Panc1 (cell line): ENCODE measurements around the gene TBXAS1. TPM values are rescaled to one million over a fixed set of nuclear protein-coding genes. Genes with fewer than 3 reads are reported as not detected.
"Not testable (repeated sequence)": the region's sequence is repeated elsewhere in the genome, so short reads cannot be mapped to it uniquely, and the experiment has no call there.

ENCODE experiments used
- ATAC-seq: fragments of 200-7000 bp; cut with Tn5 transposase; 2 replicates; pipeline ENCODE4 v1.9.1; 2020; ENCODE audit warnings: mild to moderate bottlenecking, moderate library complexity
- BruUV-seq: library from RNA; stranded (reverse); fragments of 400-500 nt; replicated peaks from 2 replicates; lab custom pipeline; 2021; lab: Mats Ljungman, UMichigan
- CTCF ChIA-PET: fragments of 300-600 bp; sonication (Branson Sonifier 250); formaldehyde crosslinking; loops from one replicate; lab custom pipeline; 2022; ENCODE audit warnings: antibody characterized with exemption; lab: Charles Lee
- POLR2A ChIA-PET: fragments of 300-600 bp; sonication (Branson Sonifier 250); formaldehyde crosslinking; loops from one replicate; lab custom pipeline; 2022; ENCODE audit warnings: antibody characterized with exemption; lab: Charles Lee
- DNase-seq: peaks from one replicate; pipeline ENCODE4 v3.0.0-alpha.2; 2010; ENCODE audit warnings: low read depth, low spot score
- H3K27ac ChIP-seq: 2 replicates; pipeline ENCODE4 v1.5.1; 2011; ENCODE audit warnings: mild to moderate bottlenecking, low read length, inconsistent platforms
- H3K27me3 ChIP-seq: fragments of 200-500 bp; sonication (Bioruptor generic); 2 replicates; pipeline ENCODE4 v1.6.0; 2014; ENCODE audit warnings: low read length, inconsistent platforms; ENCODE audit not compliant: control insufficient read depth, insufficient read depth
- H3K36me3 ChIP-seq: fragments of 200-500 bp; sonication (Bioruptor generic); 2 replicates; pipeline ENCODE4 v1.5.1; 2014; ENCODE audit warnings: inconsistent platforms, mild to moderate bottlenecking, low read length, moderate library complexity; ENCODE audit not compliant: control insufficient read depth, insufficient read depth
- H3K4me1 ChIP-seq: 2 replicates; pipeline ENCODE4 v1.5.1; 2011; ENCODE audit warnings: inconsistent platforms, mild to moderate bottlenecking, low read length, moderate library complexity; ENCODE audit not compliant: control insufficient read depth, insufficient read depth
- H3K4me3 ChIP-seq, 2 experiments: 2 replicates each; pipeline ENCODE4 v1.5.1; 2011 to 2012; ENCODE audit warnings: low read depth in 2 of 2, low read length in 2 of 2, mild to moderate bottlenecking in 2 of 2, inconsistent platforms in 1 of 2, moderate library complexity in 1 of 2
- H3K9me3 ChIP-seq: fragments of 200-500 bp; sonication (Bioruptor generic); 2 replicates; pipeline ENCODE4 v1.5.1; 2014; ENCODE audit warnings: low read depth, mild to moderate bottlenecking, inconsistent platforms, low read length, moderate library complexity; ENCODE audit not compliant: control insufficient read depth, insufficient read depth
- POLR2AphosphoS5 ChIP-seq: IDR thresholded peaks from 2 replicates; pipeline ENCODE4 v1.6.1; 2012; ENCODE audit warnings: mild to moderate bottlenecking, low read depth, low read length, moderate library complexity
- SIN3A ChIP-seq: IDR thresholded peaks from 2 replicates; pipeline ENCODE4 v1.6.1; 2012; ENCODE audit warnings: low read depth, mild to moderate bottlenecking, low read length, moderate library complexity, borderline replicate concordance; ENCODE audit not compliant: insufficient read depth
- TCF7L2 ChIP-seq: IDR thresholded peaks from 2 replicates; pipeline ENCODE4 v1.6.1; 2011; ENCODE audit warnings: mild to moderate bottlenecking, low read depth, low read length, inconsistent platforms
- in situ Hi-C: cut with HindIII; loops from 2 replicates; pipeline ENCODE4 v1.10.0; 2016; ENCODE audit warnings: low sequenced_read_pairs, low pct_unique_long_range_greater_than_20kb
- intact Hi-C: fragments of 100-400 bp; cut with micrococcal nuclease; formaldehyde crosslinking; loops from one replicate; pipeline ENCODE4 v1.10.0; 2022; ENCODE audit not compliant: unreplicated experiment
- total RNA-seq: library from RNA; stranded (reverse); gene quantifications from one replicate; pipeline ENCODE4 v1.2.1, GENCODE V29; 2021; ENCODE audit not compliant: unreplicated experiment
- TF ChIP-seq, protein P1 (sequence below): fragments of 450-650 bp; IDR thresholded peaks from 2 replicates; pipeline ENCODE4 v1.5.1; 2017; ENCODE audit warnings: mild to moderate bottlenecking
- TF ChIP-seq, protein P2 (sequence below), 2 experiments: IDR thresholded peaks; 2 replicates each; pipeline ENCODE4 v1.6.1; 2011 to 2012; ENCODE audit warnings: low read depth in 2 of 2, control low read depth in 1 of 2, low read length in 1 of 2, mild to moderate bottlenecking in 1 of 2, moderate library complexity in 1 of 2; ENCODE audit not compliant: insufficient read depth in 1 of 2

TBXAS1 gene
- total RNA-seq, 1 experiment from 2014 or later, result 4.4 TPM

- ChIA-PET POLR2A (no interaction called here), CTCF (no interaction called here)
- H3K27ac ChIP-seq, result no peak overlapping the region
- BruUV-seq, result no TSS peak
- TF ChIP-seq TCF7L2, result no peak
- TF ChIP-seq POLR2AphosphoS5, result no peak
- TF ChIP-seq, protein P1, sequence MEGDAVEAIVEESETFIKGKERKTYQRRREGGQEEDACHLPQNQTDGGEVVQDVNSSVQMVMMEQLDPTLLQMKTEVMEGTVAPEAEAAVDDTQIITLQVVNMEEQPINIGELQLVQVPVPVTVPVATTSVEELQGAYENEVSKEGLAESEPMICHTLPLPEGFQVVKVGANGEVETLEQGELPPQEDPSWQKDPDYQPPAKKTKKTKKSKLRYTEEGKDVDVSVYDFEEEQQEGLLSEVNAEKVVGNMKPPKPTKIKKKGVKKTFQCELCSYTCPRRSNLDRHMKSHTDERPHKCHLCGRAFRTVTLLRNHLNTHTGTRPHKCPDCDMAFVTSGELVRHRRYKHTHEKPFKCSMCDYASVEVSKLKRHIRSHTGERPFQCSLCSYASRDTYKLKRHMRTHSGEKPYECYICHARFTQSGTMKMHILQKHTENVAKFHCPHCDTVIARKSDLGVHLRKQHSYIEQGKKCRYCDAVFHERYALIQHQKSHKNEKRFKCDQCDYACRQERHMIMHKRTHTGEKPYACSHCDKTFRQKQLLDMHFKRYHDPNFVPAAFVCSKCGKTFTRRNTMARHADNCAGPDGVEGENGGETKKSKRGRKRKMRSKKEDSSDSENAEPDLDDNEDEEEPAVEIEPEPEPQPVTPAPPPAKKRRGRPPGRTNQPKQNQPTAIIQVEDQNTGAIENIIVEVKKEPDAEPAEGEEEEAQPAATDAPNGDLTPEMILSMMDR, result no peak
- TF ChIP-seq, protein P2, sequence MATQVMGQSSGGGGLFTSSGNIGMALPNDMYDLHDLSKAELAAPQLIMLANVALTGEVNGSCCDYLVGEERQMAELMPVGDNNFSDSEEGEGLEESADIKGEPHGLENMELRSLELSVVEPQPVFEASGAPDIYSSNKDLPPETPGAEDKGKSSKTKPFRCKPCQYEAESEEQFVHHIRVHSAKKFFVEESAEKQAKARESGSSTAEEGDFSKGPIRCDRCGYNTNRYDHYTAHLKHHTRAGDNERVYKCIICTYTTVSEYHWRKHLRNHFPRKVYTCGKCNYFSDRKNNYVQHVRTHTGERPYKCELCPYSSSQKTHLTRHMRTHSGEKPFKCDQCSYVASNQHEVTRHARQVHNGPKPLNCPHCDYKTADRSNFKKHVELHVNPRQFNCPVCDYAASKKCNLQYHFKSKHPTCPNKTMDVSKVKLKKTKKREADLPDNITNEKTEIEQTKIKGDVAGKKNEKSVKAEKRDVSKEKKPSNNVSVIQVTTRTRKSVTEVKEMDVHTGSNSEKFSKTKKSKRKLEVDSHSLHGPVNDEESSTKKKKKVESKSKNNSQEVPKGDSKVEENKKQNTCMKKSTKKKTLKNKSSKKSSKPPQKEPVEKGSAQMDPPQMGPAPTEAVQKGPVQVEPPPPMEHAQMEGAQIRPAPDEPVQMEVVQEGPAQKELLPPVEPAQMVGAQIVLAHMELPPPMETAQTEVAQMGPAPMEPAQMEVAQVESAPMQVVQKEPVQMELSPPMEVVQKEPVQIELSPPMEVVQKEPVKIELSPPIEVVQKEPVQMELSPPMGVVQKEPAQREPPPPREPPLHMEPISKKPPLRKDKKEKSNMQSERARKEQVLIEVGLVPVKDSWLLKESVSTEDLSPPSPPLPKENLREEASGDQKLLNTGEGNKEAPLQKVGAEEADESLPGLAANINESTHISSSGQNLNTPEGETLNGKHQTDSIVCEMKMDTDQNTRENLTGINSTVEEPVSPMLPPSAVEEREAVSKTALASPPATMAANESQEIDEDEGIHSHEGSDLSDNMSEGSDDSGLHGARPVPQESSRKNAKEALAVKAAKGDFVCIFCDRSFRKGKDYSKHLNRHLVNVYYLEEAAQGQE (IDR thresholded peaks at IDR 0.05; ENCODE audit: insufficient read depth in 1 of 2, low read depth in 2 of 2, low read length in 1 of 2), result no peak
- no peak for TF ChIP-seq SIN3A
- H3K27me3 ChIP-seq, result no peaks in the 10 kb centered on the region
- no peak overlapping the region for H3K4me3 ChIP-seq
- H3K36me3 ChIP-seq, result no peaks in the 10 kb centered on the region
- DNase-seq (no peak), ATAC-seq (no peak)
- intact Hi-C loops, result no loop called here
- H3K4me1 ChIP-seq, result no peaks in the 10 kb centered on the region
- H3K9me3 ChIP-seq, result no peaks in the 10 kb centered on the region
- in situ Hi-C loops, result no loop called here
Observed at GRCh38 chr7:139830292-139830691, 1.2 kb downstream of the TBXAS1 start.

DNA sequence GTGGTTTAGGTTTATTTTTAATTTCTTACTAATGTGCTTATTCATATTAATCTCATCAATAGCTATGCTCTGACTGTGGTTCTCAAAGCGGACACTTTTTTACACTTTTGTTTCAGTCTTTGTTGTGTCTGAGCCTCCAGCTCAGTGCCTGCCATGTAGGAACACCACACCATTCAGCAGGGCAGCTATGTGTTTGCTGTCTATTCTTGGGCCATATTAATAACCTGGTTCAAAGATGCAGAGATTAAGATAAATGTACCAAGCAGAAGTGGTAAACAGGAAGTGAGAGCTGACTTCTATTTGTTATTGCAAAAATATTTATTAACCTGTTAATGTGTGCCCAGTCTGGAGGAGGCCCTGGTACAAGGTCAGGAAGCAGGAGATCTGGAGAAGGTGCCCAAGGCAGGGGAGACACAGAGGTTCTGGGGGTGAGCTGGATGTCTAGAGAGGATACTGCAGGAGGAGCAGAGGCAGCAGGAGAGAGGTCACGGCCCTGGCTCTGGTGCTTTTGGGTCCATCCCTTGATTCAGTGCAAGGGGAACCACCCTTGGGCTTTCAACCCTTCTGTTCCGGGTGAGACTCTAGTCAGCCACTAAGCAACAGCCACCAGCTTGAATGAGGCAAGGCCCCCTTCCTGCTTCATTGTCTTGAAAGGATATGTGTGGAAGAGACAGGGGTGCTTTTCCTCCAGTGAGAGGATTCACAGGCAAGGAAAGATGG lies 1.9 kb downstream of the TBXAS1 start:
- Histone ChIP-seq H3K36me3 (no peaks in the 10 kb centered on the region), H3K4me1 (no peaks in the 10 kb centered on the region), H3K27ac (no peak overlapping the region), H3K9me3 (no peaks in the 10 kb centered on the region), H3K27me3 (no peaks in the 10 kb centered on the region), H3K4me3 (no peak overlapping the region)
- intact Hi-C loops (no loop called here), in situ Hi-C loops (no loop called here)
- no peak for ATAC-seq
- DNase-seq, result no peak
- no peak for TF ChIP-seq POLR2AphosphoS5
- TF ChIP-seq TCF7L2, result no peak
- TF ChIP-seq SIN3A, result no peak
- TF ChIP-seq, protein P1, result no peak
- TF ChIP-seq, protein P2 (IDR thresholded peaks at IDR 0.05; ENCODE audit: insufficient read depth in 1 of 2, low read depth in 2 of 2, low read length in 1 of 2), result no peak
- no TSS peak for BruUV-seq
- ChIA-PET CTCF (no interaction called here), POLR2A (no interaction called here)

DNA sequence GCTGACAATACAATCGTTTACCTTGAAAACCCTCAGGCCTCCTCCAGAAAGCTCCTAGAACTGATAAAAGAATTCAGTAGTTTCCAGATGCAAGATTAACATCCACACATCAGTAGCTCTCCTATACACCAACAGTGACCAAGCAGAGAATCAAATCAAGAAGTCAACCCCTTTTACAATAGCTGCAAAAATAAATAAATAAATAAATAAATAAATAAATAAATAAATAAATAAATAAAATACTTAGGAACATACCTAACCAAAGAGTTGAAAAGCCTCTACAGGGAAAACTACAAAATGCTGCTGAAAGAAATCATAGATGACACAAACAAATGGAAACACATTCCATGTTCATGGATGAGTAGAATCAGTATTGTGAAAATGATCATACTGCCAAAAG lies 6.8 kb downstream of the TBXAS1 start:
- intact Hi-C loops, BruUV-seq, H3K9me3 ChIP-seq, H3K27ac ChIP-seq, DNase-seq, H3K4me1 ChIP-seq, ATAC-seq, POLR2A ChIA-PET, H3K36me3 ChIP-seq, H3K4me3 ChIP-seq, H3K27me3 ChIP-seq, in situ Hi-C loops: not testable (repeated sequence)
- CTCF ChIA-PET, result interaction anchor here (0.7 kb wide), 1 partner anchor 233 kb away, joined by 3 read pairs; no protein-coding TSS in a partner anchor
